ENCODE results near the gene DNAJC9.

DNA sequence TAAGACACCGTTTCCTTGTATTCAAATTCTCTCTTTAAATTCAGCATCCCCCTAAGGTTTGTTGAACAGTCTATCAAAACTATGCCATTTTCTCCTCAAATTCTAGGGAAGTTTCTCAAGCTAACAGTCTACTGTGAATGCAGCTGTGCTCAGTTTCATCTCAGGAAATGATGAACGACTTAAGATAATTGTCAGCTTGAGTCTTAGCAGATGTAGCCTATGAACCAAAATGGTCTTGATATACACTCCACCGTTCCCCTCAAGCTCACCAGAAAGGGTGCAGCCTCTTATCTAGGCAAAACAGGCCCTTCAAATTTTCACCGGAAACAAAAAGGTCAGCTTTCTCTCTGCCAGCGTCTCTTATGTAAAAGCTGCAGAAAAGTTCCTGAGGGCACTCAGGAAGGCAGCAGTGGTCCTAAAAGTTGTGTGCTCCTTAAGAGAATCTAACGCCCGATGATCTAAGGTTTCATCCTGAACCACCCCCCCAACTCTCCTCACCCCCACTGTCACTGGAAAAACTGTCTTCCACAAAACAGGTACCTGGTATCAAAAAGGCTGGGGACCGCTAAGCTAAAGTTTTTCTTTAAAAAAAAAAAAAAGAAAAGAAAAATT lies 2.1 kb downstream of the DNAJC9 start:
- no peak for TF ChIP-seq CTCF (IDR thresholded peaks at IDR 0.05)
- no peak for TF ChIP-seq EP300 (IDR thresholded peaks at IDR 0.05)
- no peak for TF ChIP-seq POLR2AphosphoS5 (IDR thresholded peaks at IDR 0.05)
